ENCODE results near the gene GRM4.

DNA sequence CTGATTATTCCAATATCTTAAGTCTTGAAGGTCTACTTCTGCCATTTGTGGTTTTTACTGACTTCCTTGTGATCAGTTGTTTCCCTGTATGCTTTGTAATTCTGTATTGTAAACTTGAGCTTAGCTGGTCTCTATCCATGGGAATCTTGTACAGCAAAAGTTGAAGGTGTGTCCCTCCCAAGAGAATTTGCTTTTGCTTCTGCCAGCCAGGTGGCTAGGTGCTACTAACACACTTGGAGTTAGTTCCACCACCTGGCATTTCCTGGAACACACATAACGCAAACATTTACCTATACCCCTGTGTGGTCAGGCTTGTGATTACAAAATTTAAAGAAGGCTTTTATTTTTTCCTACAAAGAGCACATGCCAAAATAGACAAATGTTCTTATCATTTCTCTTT lies 141.2 kb downstream of the GRM4 start:
- TF ChIP-seq JUN (IDR thresholded peaks at IDR 0.05; ENCODE audit: borderline replicate concordance, low read depth, low read length) (no peak), JUN (CRISPR knock-in tag; IDR thresholded peaks at IDR 0.05; ENCODE audit: borderline replicate concordance) (no peak), TRIM28 (IDR thresholded peaks at IDR 0.05) (no peak), MCM5 (IDR thresholded peaks at IDR 0.05; ENCODE audit: low read depth) (no peak), MYBL2 (IDR thresholded peaks at IDR 0.05; ENCODE audit: low read depth) (no peak), MYBL2 (CRISPR knock-in tag; IDR thresholded peaks at IDR 0.05; ENCODE audit: borderline replicate concordance) (no peak), ZNF655 (CRISPR knock-in tag; IDR thresholded peaks at IDR 0.05) (no peak), POLR2AphosphoS5 (IDR thresholded peaks at IDR 0.05; ENCODE audit: control insufficient read depth, insufficient read depth, low read depth, low read length) (no peak), NRF1 (conservative IDR thresholded peaks at IDR 0.05 in 1 of 2, IDR thresholded peaks at IDR 0.05 in 1 of 2) (no peak), NCOA1 (IDR thresholded peaks at IDR 0.05; ENCODE audit: low read depth) (no peak), CTCF (IDR thresholded peaks at IDR 0.05 in 2 of 3, conservative IDR thresholded peaks at IDR 0.05 in 1 of 3; ENCODE audit: insufficient read depth in 2 of 3, low read depth in 1 of 3, low read length in 3 of 3) (no peak)
- TF ChIP-seq, protein P1, sequence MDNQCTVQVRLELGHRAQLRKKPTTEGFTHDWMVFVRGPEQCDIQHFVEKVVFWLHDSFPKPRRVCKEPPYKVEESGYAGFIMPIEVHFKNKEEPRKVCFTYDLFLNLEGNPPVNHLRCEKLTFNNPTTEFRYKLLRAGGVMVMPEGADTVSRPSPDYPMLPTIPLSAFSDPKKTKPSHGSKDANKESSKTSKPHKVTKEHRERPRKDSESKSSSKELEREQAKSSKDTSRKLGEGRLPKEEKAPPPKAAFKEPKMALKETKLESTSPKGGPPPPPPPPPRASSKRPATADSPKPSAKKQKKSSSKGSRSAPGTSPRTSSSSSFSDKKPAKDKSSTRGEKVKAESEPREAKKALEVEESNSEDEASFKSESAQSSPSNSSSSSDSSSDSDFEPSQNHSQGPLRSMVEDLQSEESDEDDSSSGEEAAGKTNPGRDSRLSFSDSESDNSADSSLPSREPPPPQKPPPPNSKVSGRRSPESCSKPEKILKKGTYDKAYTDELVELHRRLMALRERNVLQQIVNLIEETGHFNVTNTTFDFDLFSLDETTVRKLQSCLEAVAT (IDR thresholded peaks at IDR 0.05), result no peak
- TF ChIP-seq, protein P2, sequence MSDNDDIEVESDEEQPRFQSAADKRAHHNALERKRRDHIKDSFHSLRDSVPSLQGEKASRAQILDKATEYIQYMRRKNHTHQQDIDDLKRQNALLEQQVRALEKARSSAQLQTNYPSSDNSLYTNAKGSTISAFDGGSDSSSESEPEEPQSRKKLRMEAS (CRISPR knock-in tag; IDR thresholded peaks at IDR 0.05), result no peak
